B cell (primary cell): ENCODE data around the gene MBTPS1. TPM values are rescaled to one million over a fixed set of nuclear protein-coding genes. Genes with fewer than 3 reads are reported as not detected.

Experiments
- ATAC-seq: fragments of 200-7000 bp; cut with Tn5 transposase; one replicate; pipeline ENCODE4 v1.10.0; 2021; ENCODE audit warnings: low read depth, mild to moderate bottlenecking, moderate number of reproducible peaks, moderate library complexity
- CTCF ChIA-PET: fragments of 350-600 bp; sonication (Branson Sonifier 250); formaldehyde crosslinking; loops from one replicate; lab custom pipeline; 2021; ENCODE audit warnings: antibody characterized with exemption, inconsistent platforms; lab: Charles Lee
- POLR2A ChIA-PET: fragments of 350-600 bp; sonication (Branson Sonifier 250); formaldehyde crosslinking; loops from one replicate; lab custom pipeline; 2021; ENCODE audit warnings: antibody characterized with exemption; lab: Charles Lee
- DNase-seq: peaks from one replicate; pipeline ENCODE4 v3.0.0; 2013
- H2AFZ ChIP-seq: 2 replicates; pipeline ENCODE4 v1.6.1; 2012; ENCODE audit warnings: mild to moderate bottlenecking, low read depth, low read length; ENCODE audit not compliant: insufficient read depth, poor library complexity, severe bottlenecking
- H3K27ac ChIP-seq, 2 donors: 1 replicate in 1 of 2; 2 replicates in 1 of 2; pipeline ENCODE4 v1.5.1; 2012 to 2013; ENCODE audit warnings: low read length in 2 of 2, mild to moderate bottlenecking in 2 of 2, moderate library complexity in 1 of 2
- H3K27me3 ChIP-seq, 4 experiments: fragments of 200-600 bp in 1 of 4; sonication (generic) in 1 of 4; replicated peaks in 1 of 4; 1 replicate in 2 of 4; 2 replicates in 2 of 4; pipeline versions ENCODE4 v1.6.1 to v1.7.0; 2013 to 2016; ENCODE audit warnings: low read length in 3 of 4, mild to moderate bottlenecking in 2 of 4, mixed read lengths in 1 of 4, moderate library complexity in 1 of 4; ENCODE audit not compliant: insufficient read depth in 4 of 4, control insufficient read depth in 3 of 4; ENCODE audit errors: control extremely low read depth in 1 of 4
- H3K36me3 ChIP-seq, 2 experiments: replicated peaks in 1 of 2; 1 replicate in 1 of 2; 2 replicates in 1 of 2; pipeline versions ENCODE4 v1.6.1 to v1.7.1; 2013; ENCODE audit warnings: low read length in 1 of 2; ENCODE audit not compliant: insufficient read depth in 2 of 2, control insufficient read depth in 1 of 2; ENCODE audit errors: control extremely low read depth in 1 of 2, extremely low read depth in 1 of 2
- H3K4me1 ChIP-seq, 2 donors: fragments of 200-600 bp in 1 of 2; sonication (generic) in 1 of 2; 1 replicate in 1 of 2; 2 replicates in 1 of 2; pipeline versions ENCODE4 v1.5.1 to v1.6.1; 2013 to 2017; ENCODE audit warnings: low read length in 2 of 2; ENCODE audit not compliant: control insufficient read depth in 2 of 2, insufficient read depth in 2 of 2
- H3K4me2 ChIP-seq: replicated peaks from 2 replicates; pipeline ENCODE3; 2012; ENCODE audit warnings: mild to moderate bottlenecking, low read depth, low read length; ENCODE audit not compliant: poor library complexity, severe bottlenecking
- H3K4me3 ChIP-seq, 5 experiments: fragments of 200-600 bp in 1 of 5; sonication (generic) in 1 of 5; 1 replicate in 3 of 5; 2 replicates in 2 of 5; pipeline versions ENCODE4 v1.5.1 to v1.7.0; 2011 to 2016; ENCODE audit warnings: low read length in 4 of 5, mild to moderate bottlenecking in 4 of 5, low read depth in 2 of 5, control low read depth in 1 of 5, moderate library complexity in 1 of 5; ENCODE audit not compliant: insufficient read depth in 1 of 5; ENCODE audit errors: control extremely low read depth in 1 of 5, extremely low read depth in 1 of 5
- H3K79me2 ChIP-seq: fragments of 200-600 bp; sonication (generic); one replicate; pipeline ENCODE4 v1.6.0; 2016; ENCODE audit warnings: low read length; ENCODE audit not compliant: control insufficient read depth, insufficient read depth
- H3K9ac ChIP-seq: fragments of 200-600 bp; sonication (generic); 2 replicates; pipeline ENCODE4 v1.6.1; 2017; ENCODE audit warnings: mild to moderate bottlenecking, low read length, moderate library complexity
- H3K9me3 ChIP-seq, 3 donors: one replicate each; pipeline versions ENCODE4 v1.6.1 to v1.7.1; 2013; ENCODE audit warnings: low read length in 2 of 3; ENCODE audit not compliant: control insufficient read depth in 2 of 3, insufficient read depth in 1 of 3; ENCODE audit errors: control extremely low read depth in 1 of 3
- H4K20me1 ChIP-seq: 2 replicates; pipeline ENCODE4 v1.6.0; 2012; ENCODE audit warnings: mild to moderate bottlenecking, low read length; ENCODE audit not compliant: insufficient read depth, control insufficient read depth, poor library complexity, severe bottlenecking
- H3K27ac Mint-ChIP-seq: one replicate; pipeline ENCODE4 v1.8.0; 2021; ENCODE audit warnings: mixed read lengths
- H3K27me3 Mint-ChIP-seq: one replicate; pipeline ENCODE4 v1.8.0; 2021; ENCODE audit warnings: mixed read lengths
- H3K4me1 Mint-ChIP-seq: one replicate; pipeline ENCODE4 v1.8.0; 2021; ENCODE audit warnings: mixed read lengths
- H3K4me3 Mint-ChIP-seq: one replicate; pipeline ENCODE4 v1.8.0; 2021; ENCODE audit warnings: mixed read lengths
- H3K9me3 Mint-ChIP-seq: one replicate; pipeline ENCODE4 v1.8.0; 2022; ENCODE audit warnings: mixed read lengths; ENCODE audit not compliant: insufficient read depth
- CTCF ChIP-seq: fragments of 200-600 bp; IDR thresholded peaks from one replicate; pipeline ENCODE4 v1.8.0; 2022; ENCODE audit warnings: antibody characterized with exemption, mild to moderate bottlenecking
- EZH2 ChIP-seq: IDR thresholded peaks from 2 replicates; pipeline ENCODE4 v1.6.1; 2012; ENCODE audit warnings: borderline replicate concordance, low read depth, mild to moderate bottlenecking, moderate library complexity, low read length; ENCODE audit not compliant: insufficient read depth, poor library complexity, severe bottlenecking
- WGBS: methylation state at CpG from one replicate; pipeline ENCODE4 v1.1.5; 2013; ENCODE audit warnings: missing lambda C conversion rate; ENCODE audit not compliant: insufficient coverage; 5-methylcytosine and 5-hydroxymethylcytosine counted together
- intact Hi-C: fragments of 100-400 bp; cut with micrococcal nuclease; formaldehyde crosslinking; loops from one replicate; pipeline ENCODE4 v1.10.0; 2022
- polyA plus RNA-seq: library from polyadenylated mRNA; depleted of rRNA; stranded (reverse); fragments of >200 nt; gene quantifications from 2 replicates; pipeline ENCODE4 v1.2.3, GENCODE V29; 2012
- total RNA-seq, 2 donors: library from RNA; stranded (reverse); fragments of 120-200 nt in 1 of 2; gene quantifications; 1 replicate in 1 of 2; 2 replicates in 1 of 2; pipeline versions ENCODE4 v1.2.3 to v1.2.4, GENCODE V29; 2013 to 2022

Gene MBTPS1
- total and polyA plus RNA-seq, 2 donors (not counting 1 experiment from before 2014, with no cell fraction given), result 85.9 to 120 TPM

- H3K4me3 ChIP-seq, result peak overlapping the region; percentile 46 to 97 (median 94)
- peak overlapping the region; percentile 95 for H3K4me2 ChIP-seq
- DNase-seq, result no peak
- H3K4me1 ChIP-seq, result peaks cover 16 to 20% of the 10 kb centered on the region in 2 donors
- H3K27ac Mint-ChIP-seq, result peak overlapping the region; percentile 94
- peaks cover 24% of the 10 kb centered on the region for H4K20me1 ChIP-seq
- intact Hi-C loops, result no loop called here
- H3K9ac ChIP-seq, result peak overlapping the region; percentile 94
- H3K36me3 ChIP-seq, result no peaks in the 10 kb centered on the region
- peaks cover 38% of the 10 kb centered on the region for H3K79me2 ChIP-seq
- H3K27ac ChIP-seq, result peak overlapping the region; percentile 75 to 94
- ChIA-PET CTCF (interaction anchor here (0.7 to 3.2 kb wide), 12 partner anchors 11 to 69 kb away, joined by 3 to 28 read pairs (median 7); partner anchors contain the start of genes DNAAF1, HSDL1 and TAF1C), POLR2A (interaction anchor here (1.0 to 1.6 kb wide), 4 partner anchors 14 to 70 kb away, joined by 3 to 5 read pairs (median 4); partner anchors contain the start of genes DNAAF1, HSDL1 and TAF1C)
- ATAC-seq, result no peak
- H3K9me3 Mint-ChIP-seq, result no peaks in the 10 kb centered on the region
- no peaks in the 10 kb centered on the region for H3K27me3 ChIP-seq
- peak overlapping the region; percentile 97 for H3K4me3 Mint-ChIP-seq
- no peaks in the 10 kb centered on the region for H3K9me3 ChIP-seq
- TF ChIP-seq CTCF, result no peak
- no peak for TF ChIP-seq EZH2
- peak overlapping the region; percentile 98 for H2AFZ ChIP-seq
- WGBS, result 2% methylated on average over 9 of the region's 12 CpGs
- H3K27me3 Mint-ChIP-seq, result no peaks in the 10 kb centered on the region
- peaks cover 20% of the 10 kb centered on the region for H3K4me1 Mint-ChIP-seq
These were observed 727 bp upstream of the MBTPS1 start for GRCh38 chr16:84117494-84117843.

- Mint-ChIP-seq H3K27ac (peak overlapping the region; percentile 96), H3K9me3 (no peaks in the 10 kb centered on the region), H3K4me3 (peak overlapping the region; percentile 97), H3K27me3 (no peaks in the 10 kb centered on the region), H3K4me1 (peaks cover 21% of the 10 kb centered on the region)
- ATAC-seq (peak; percentile 20), DNase-seq (no peak)
- Histone ChIP-seq H3K4me2 (peak overlapping the region; percentile 95), H3K27me3 (no peaks in the 10 kb centered on the region), H4K20me1 (peaks cover 37% of the 10 kb centered on the region), H3K27ac (peak overlapping the region; percentile 75 to 94), H2AFZ (peak overlapping the region; percentile 98), H3K79me2 (peaks cover 51% of the 10 kb centered on the region), H3K36me3 (no peaks in the 10 kb centered on the region), H3K4me1 (peaks cover 16 to 20% of the 10 kb centered on the region in 2 donors), H3K9ac (peak overlapping the region; percentile 94), H3K9me3 (no peaks in the 10 kb centered on the region), H3K4me3 (peak overlapping the region; percentile 83 to 97 (median 94))
- 2% methylated on average over 54 of the region's 57 CpGs for WGBS
- TF ChIP-seq CTCF, result peak; percentile 53
- TF ChIP-seq EZH2, result no peak
- CTCF ChIA-PET, result interaction anchor here (0.8 to 3.2 kb wide), 14 partner anchors 10 to 390 kb away, joined by 3 to 28 read pairs (median 6); partner anchors contain the start of genes DNAAF1, HSDL1 and TAF1C
- intact Hi-C loops, result loop anchor here (1.0 kb wide), 3 partner anchors 29 to 308 kb away; partner anchors contain the start of genes DNAAF1, HSDL1 and TAF1C
- POLR2A ChIA-PET, result interaction anchor here (0.6 to 1.6 kb wide), 6 partner anchors 15 to 44 kb away, joined by 3 to 5 read pairs (median 4); partner anchors contain the start of genes DNAAF1 and HSDL1
These were observed 623 bp downstream of the MBTPS1 start for GRCh38 chr16:84115919-84116719.
